ENCODE data around the gene TMCO5A.
"Not testable (repeated sequence)": the region's sequence is repeated elsewhere in the genome, so short reads cannot be mapped to it uniquely, and the experiment has no call there.

TMCO5A gene

GRCh38 chr15:37934340-37934739, at the start of gene TMCO5A:
TSS of gene TMCO5A (plus strand) at chr15:37934640. CDS start at chr15:37936324, 1,684 bp downstream.
- DNase-seq, result no peak

GRCh38 chr15:37885651-37886050, 48.8 kb upstream of the TMCO5A start:
- no peak for DNase-seq

GRCh38 chr15:37888356-37888755, 46.1 kb upstream of the TMCO5A start:
- no peak for DNase-seq

- peak; percentile 19 for DNase-seq
These were observed 42.6 kb upstream of the TMCO5A start for GRCh38 chr15:37891766-37892368.

- no peak for DNase-seq
These were observed 41.1 kb upstream of the TMCO5A start for GRCh38 chr15:37893309-37893708.

GRCh38 chr15:37898362-37898761, 36.1 kb upstream of the TMCO5A start:
- no peak for DNase-seq

- DNase-seq, result no peak
These were observed 33.9 kb upstream of the TMCO5A start for GRCh38 chr15:37900326-37901221.

GRCh38 chr15:37902126-37902525, 32.3 kb upstream of the TMCO5A start:
- DNase-seq, result no peak

GRCh38 chr15:37903919-37904625, 30.4 kb upstream of the TMCO5A start:
- no peak for DNase-seq

GRCh38 chr15:37907136-37907535, 27.3 kb upstream of the TMCO5A start:
- DNase-seq, result no peak

GRCh38 chr15:37921527-37922385, 12.7 kb upstream of the TMCO5A start:
- no peak for DNase-seq

- no peak for DNase-seq
These were observed 8.3 kb upstream of the TMCO5A start for GRCh38 chr15:37926136-37926535.

GRCh38 chr15:37929238-37929637, 5.2 kb upstream of the TMCO5A start:
- no peak for DNase-seq

- DNase-seq, result no peak
These were observed 3.1 kb upstream of the TMCO5A start for GRCh38 chr15:37931321-37931720.

GRCh38 chr15:37931868-37932267, 2.6 kb upstream of the TMCO5A start:
- DNase-seq, result no peak

GRCh38 chr15:37932549-37932948, 1.9 kb upstream of the TMCO5A start:
- DNase-seq, result no peak

- no peak for DNase-seq
These were observed 774 bp upstream of the TMCO5A start for GRCh38 chr15:37933666-37934065.

GRCh38 chr15:37940876-37941275, 6.4 kb downstream of the TMCO5A start:
- DNase-seq, result no peak

- no peak for DNase-seq
These were observed 7.3 kb downstream of the TMCO5A start for GRCh38 chr15:37941779-37942178.

GRCh38 chr15:37951999-37952398, 17.6 kb downstream of the TMCO5A start:
- DNase-seq, result no peak

- DNase-seq, result not testable (repeated sequence)
These were observed 26.3 kb downstream of the TMCO5A start for GRCh38 chr15:37960742-37961141.

GRCh38 chr15:37967788-37968187, 33.3 kb downstream of the TMCO5A start:
- DNase-seq, result no peak

- DNase-seq, result no peak
These were observed 39.4 kb downstream of the TMCO5A start for GRCh38 chr15:37973856-37974255.
